HepG2 (cell line): Measurements from ENCODE around the gene FBXL4. TPM values are rescaled to one million over a fixed set of nuclear protein-coding genes. Genes with fewer than 3 reads are reported as not detected.

Source experiments
- ATAC-seq: fragments of 200-7000 bp; cut with Tn5 transposase; 3 replicates; pipeline ENCODE4 v1.9.1; 2020; ENCODE audit warnings: mild to moderate bottlenecking, moderate library complexity
- BruUV-seq: library from RNA; stranded (reverse); fragments of 400-500 nt; replicated peaks from 2 replicates; lab custom pipeline; 2021; lab: Mats Ljungman, UMichigan
- CTCF ChIA-PET: fragments of 300-600 bp; formaldehyde crosslinking; extraction: SDS; loops from one replicate; lab custom pipeline; 2021; ENCODE audit warnings: low total read pairs, inconsistent platforms, low intra/inter-chr PET ratio; lab: Yijun Ruan, JAX
- POLR2A ChIA-PET: fragments of 350-600 bp; sonication (Branson Sonifier 250); formaldehyde crosslinking; loops from one replicate; lab custom pipeline; 2020; ENCODE audit warnings: antibody characterized with exemption, inconsistent platforms; lab: Yijun Ruan, JAX
- DNase-seq: peaks from one replicate; pipeline ENCODE4 v3.0.0-alpha.2; 2015; ENCODE audit warnings: low spot score
- FAIRE-seq: peaks from 3 replicates; lab custom pipeline; 2011; peaks lifted over from hg19 to GRCh38; lab: Jason Lieb, UNC
- H2AFZ ChIP-seq: one replicate; pipeline ENCODE4 v1.6.1; 2011; ENCODE audit warnings: low read length, inconsistent platforms
- H3K27ac ChIP-seq: fragments of 300-600 bp; 3 replicates; pipeline ENCODE4 v1.8.0; 2011; ENCODE audit warnings: mixed run types, mild to moderate bottlenecking, mixed read lengths, low read length, inconsistent platforms; ENCODE audit not compliant: insufficient read depth; ENCODE audit errors: extremely low read length
- H3K27me3 ChIP-seq, 2 experiments: fragments of 200-600 bp in 1 of 2; 2 replicates in 1 of 2; 3 replicates in 1 of 2; pipeline versions ENCODE4 v1.6.0 to v1.8.0; 2011; ENCODE audit warnings: low read length in 2 of 2, mild to moderate bottlenecking in 2 of 2, moderate library complexity in 2 of 2, inconsistent platforms in 1 of 2; ENCODE audit not compliant: insufficient read depth in 2 of 2, control insufficient read depth in 1 of 2
- H3K36me3 ChIP-seq, 2 experiments: fragments of 200-600 bp in 1 of 2; replicated peaks in 1 of 2; 2 replicates in 1 of 2; 3 replicates in 1 of 2; pipeline versions ENCODE4 v1.5.1 to v1.8.0; 2011; ENCODE audit warnings: low read length in 2 of 2, inconsistent platforms in 1 of 2; ENCODE audit not compliant: insufficient read depth in 2 of 2, control insufficient read depth in 1 of 2
- H3K4me1 ChIP-seq: 2 replicates; pipeline ENCODE4 v1.5.1; 2012; ENCODE audit warnings: low read length, inconsistent platforms; ENCODE audit not compliant: insufficient read depth
- H3K4me2 ChIP-seq: 2 replicates; pipeline ENCODE4 v1.6.0; 2011; ENCODE audit warnings: low read depth, low read length, inconsistent platforms
- H3K4me3 ChIP-seq, 3 experiments: fragments of 200-600 bp in 1 of 3; sonication (generic), shearing (Covaris generic) in 1 of 3; replicated peaks in 1 of 3; 2 replicates each; pipeline ENCODE4 v1.5.1; 2011 to 2016; ENCODE audit warnings: low read length in 3 of 3, inconsistent platforms in 2 of 3, low read depth in 2 of 3, mild to moderate bottlenecking in 2 of 3, control low read depth in 1 of 3, mixed read lengths in 1 of 3; ENCODE audit not compliant: insufficient read depth in 1 of 3
- H3K79me2 ChIP-seq: one replicate; pipeline ENCODE4 v1.6.1; 2011; ENCODE audit warnings: low read length, inconsistent platforms; ENCODE audit not compliant: insufficient read depth
- H3K9ac ChIP-seq: 2 replicates; pipeline ENCODE4 v1.6.0; 2011; ENCODE audit warnings: mild to moderate bottlenecking, low read depth, low read length, inconsistent platforms; ENCODE audit not compliant: insufficient read depth
- H3K9me3 ChIP-seq: 2 replicates; pipeline ENCODE4 v1.5.1; 2012; ENCODE audit warnings: mild to moderate bottlenecking, low read length
- H4K20me1 ChIP-seq: 2 replicates; pipeline ENCODE4 v1.6.0; 2011; ENCODE audit warnings: inconsistent platforms, mild to moderate bottlenecking, low read length, moderate library complexity; ENCODE audit not compliant: insufficient read depth
- CREB1 ChIP-seq, 2 experiments: fragments of 450-650 bp in 1 of 2; IDR thresholded peaks; 2 replicates each; pipeline ENCODE4 v1.6.1; 2016 to 2017; ENCODE audit warnings: control low read depth in 1 of 2, mild to moderate bottlenecking in 1 of 2, missing compliant biosample characterization in 1 of 2, missing genetic modification characterization in 1 of 2
- DPF2 ChIP-seq: sonication (generic); formaldehyde crosslinking; IDR thresholded peaks from 2 replicates; pipeline ENCODE4 v1.4.0; 2020; ENCODE audit warnings: mild to moderate bottlenecking, low read depth, missing genetic modification reagents, borderline replicate concordance
- EHMT2 ChIP-seq: fragments of 200-600 bp; sonication (generic); IDR thresholded peaks from 2 replicates; pipeline ENCODE4 v1.7.0; 2017; ENCODE audit warnings: antibody characterized with exemption, low read depth, low read length, borderline replicate concordance
- GATAD1 ChIP-seq: IDR thresholded peaks from 2 replicates; pipeline ENCODE4 v1.6.1; 2016; ENCODE audit warnings: missing genetic modification reagents, missing compliant biosample characterization
- HDAC2 ChIP-seq: sonication (generic); formaldehyde crosslinking; IDR thresholded peaks from 2 replicates; pipeline ENCODE4 v1.4.0; 2020; ENCODE audit warnings: missing genetic modification reagents
- HIVEP1 ChIP-seq: sonication (generic); formaldehyde crosslinking; IDR thresholded peaks from 2 replicates; pipeline ENCODE4 v1.4.0; 2020; ENCODE audit warnings: mild to moderate bottlenecking, missing genetic modification reagents
- MATR3 ChIP-seq: sonication (generic); formaldehyde crosslinking; IDR thresholded peaks from 2 replicates; pipeline ENCODE4 v1.4.0; 2020; ENCODE audit warnings: missing genetic modification reagents
- MED13 ChIP-seq: sonication (generic); formaldehyde crosslinking; IDR thresholded peaks from 2 replicates; pipeline ENCODE4 v1.5.0; 2020; ENCODE audit warnings: missing genetic modification reagents
- NPAS2 ChIP-seq: sonication (generic); formaldehyde crosslinking; IDR thresholded peaks from 2 replicates; pipeline ENCODE4 v1.8.0; 2022; ENCODE audit warnings: mild to moderate bottlenecking, missing genetic modification reagents, borderline replicate concordance
- NRL ChIP-seq: sonication (generic); formaldehyde crosslinking; IDR thresholded peaks from 2 replicates; pipeline ENCODE4 v1.5.0; 2020; ENCODE audit warnings: missing genetic modification reagents, mild to moderate bottlenecking, moderate library complexity, borderline replicate concordance
- PHF8 ChIP-seq: sonication (generic); formaldehyde crosslinking; IDR thresholded peaks from 2 replicates; pipeline ENCODE4 v1.5.0; 2020; ENCODE audit warnings: missing genetic modification reagents
- RFX3 ChIP-seq: IDR thresholded peaks from 2 replicates; pipeline ENCODE4 v1.6.1; 2016; ENCODE audit warnings: missing biosample characterization, missing genetic modification reagents
- SALL2 ChIP-seq: sonication (generic); formaldehyde crosslinking; IDR thresholded peaks from 2 replicates; pipeline ENCODE4 v1.8.1; 2023; ENCODE audit warnings: mild to moderate bottlenecking, missing genetic modification reagents, inconsistent platforms
- SRSF9 ChIP-seq: fragments of 200-400 bp; formaldehyde crosslinking; IDR thresholded peaks from 2 replicates; pipeline ENCODE4 v1.6.1; 2018; ENCODE audit warnings: borderline replicate concordance, mild to moderate bottlenecking, low read depth, low read length; ENCODE audit not compliant: insufficient read depth, poor library complexity, severe bottlenecking
- SUZ12 ChIP-seq: fragments of 150-350 bp; IDR thresholded peaks from 2 replicates; pipeline ENCODE4 v1.6.1; 2014; ENCODE audit warnings: low read depth, low read length
- YEATS2 ChIP-seq: sonication (generic); formaldehyde crosslinking; IDR thresholded peaks from 2 replicates; pipeline ENCODE4 v1.4.0; 2020; ENCODE audit warnings: missing genetic modification reagents, borderline replicate concordance
- ZBTB8A ChIP-seq: sonication (generic); formaldehyde crosslinking; IDR thresholded peaks from 2 replicates; pipeline ENCODE4 v1.4.0; 2020; ENCODE audit warnings: mild to moderate bottlenecking, low read depth, missing genetic modification reagents, borderline replicate concordance
- ZKSCAN8 ChIP-seq: IDR thresholded peaks from 2 replicates; pipeline ENCODE4 v1.6.1; 2016; ENCODE audit warnings: borderline replicate concordance, missing genetic modification reagents, missing compliant biosample characterization
- ZNF18 ChIP-seq: sonication (generic); formaldehyde crosslinking; IDR thresholded peaks from 2 replicates; pipeline ENCODE4 v1.8.0; 2022; ENCODE audit warnings: mild to moderate bottlenecking, missing genetic modification reagents; ENCODE audit not compliant: insufficient replicate concordance
- ZNF205 ChIP-seq: IDR thresholded peaks from 2 replicates; pipeline ENCODE4 v1.6.1; 2018; ENCODE audit warnings: missing biosample characterization, missing genetic modification reagents
- ZNF263 ChIP-seq: sonication (generic); formaldehyde crosslinking; IDR thresholded peaks from 2 replicates; pipeline ENCODE4 v1.4.0; 2020; ENCODE audit warnings: missing genetic modification reagents
- ZNF775 ChIP-seq: sonication (generic); formaldehyde crosslinking; IDR thresholded peaks from 2 replicates; pipeline ENCODE4 v1.4.0; 2020; ENCODE audit warnings: missing genetic modification reagents, mild to moderate bottlenecking, moderate library complexity, borderline replicate concordance
- ZNF891 ChIP-seq: sonication (generic); formaldehyde crosslinking; IDR thresholded peaks from 2 replicates; pipeline ENCODE4 v1.5.0; 2020; ENCODE audit warnings: mild to moderate bottlenecking, missing genetic modification reagents
- in situ Hi-C: cut with HindIII; loops from 2 replicates; pipeline ENCODE4 v1.10.0; 2017; ENCODE audit warnings: low pct_unique_long_range_greater_than_20kb; ENCODE audit not compliant: extremely low pct_ligation_motif_present
- intact Hi-C: fragments of 100-400 bp; cut with micrococcal nuclease; formaldehyde crosslinking; loops from one replicate; pipeline ENCODE4 v1.10.0; 2022; ENCODE audit not compliant: unreplicated experiment
- polyA plus RNA-seq, 8 experiments: library from polyadenylated mRNA; depleted of rRNA in 3 of 8; stranded (reverse) in 7 of 8; unstranded in 1 of 8; fragments of >200 nt; fragmentation: Illumina TruSeq in 4 of 8; extraction: Trizol in 4 of 8; gene quantifications; 2 replicates each; pipeline versions ENCODE4 v1.2.1 to v1.2.3, GENCODE V29; 2011 to 2016; ENCODE audit warnings: low read depth in 4 of 8, missing spikeins in 1 of 8, mixed read lengths in 1 of 8; ENCODE audit not compliant: insufficient read depth in 1 of 8
- total RNA-seq, 5 experiments: library from RNA; depleted of rRNA; stranded (reverse); fragments of >200 nt; fragmentation: Illumina TruSeq; extraction: Trizol; gene quantifications; 2 replicates each; pipeline ENCODE4 v1.2.3, GENCODE V29; 2016; ENCODE audit warnings: low read depth in 1 of 5
- TF ChIP-seq, protein P1 (sequence below): sonication (generic); formaldehyde crosslinking; IDR thresholded peaks from 2 replicates; pipeline ENCODE4 v1.4.0; 2020; ENCODE audit warnings: mild to moderate bottlenecking, missing genetic modification reagents

The FBXL4 gene
- total and polyA plus RNA-seq, 2 of the 13 experiments (the other 11 are each of a cell fraction or from before 2014, with no cell fraction given), result 13.2 to 17.6 TPM

DNA sequence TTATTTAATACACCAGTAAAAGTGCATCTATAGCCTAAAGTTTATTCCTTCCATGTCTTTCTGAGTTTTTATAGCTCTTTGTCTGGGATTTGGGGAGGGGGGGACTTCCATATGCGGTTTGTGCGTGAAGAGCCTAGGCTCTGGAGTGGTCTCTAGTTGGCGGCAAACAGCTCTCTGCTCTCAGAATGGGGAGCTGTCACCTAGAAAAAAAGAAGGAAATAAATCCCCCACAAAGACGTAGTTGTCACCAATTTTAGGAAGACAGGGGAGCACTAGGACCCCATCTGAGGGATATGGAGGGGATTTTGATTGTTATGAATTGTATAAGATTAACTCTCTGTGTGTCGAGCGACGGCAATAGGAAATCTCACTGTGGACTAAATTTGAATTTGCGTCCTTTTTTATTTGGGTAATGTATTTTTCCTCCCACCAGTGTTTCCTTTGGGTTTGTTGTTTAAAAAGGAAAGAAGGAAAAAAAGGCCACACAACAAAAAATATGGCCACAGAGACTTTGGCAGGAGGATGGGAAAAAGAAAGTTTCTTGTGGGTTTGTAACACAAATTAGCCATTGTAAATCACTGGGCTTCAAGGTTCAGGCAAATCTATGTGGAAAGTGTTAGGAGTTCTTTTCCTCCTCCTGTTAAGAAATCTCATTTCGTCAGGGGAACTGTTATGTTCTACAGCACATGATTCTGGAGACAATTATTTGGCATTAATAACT is 106.0 kb downstream of the FBXL4 start (continued):
- TF ChIP-seq MATR3 (CRISPR knock-in tag) (no peak), ZNF263 (CRISPR knock-in tag) (no peak), MED13 (CRISPR knock-in tag) (no peak), YEATS2 (no peak), DPF2 (no peak), RFX3 (CRISPR knock-in tag) (no peak), SRSF9 (no peak), HDAC2 (no peak), NPAS2 (CRISPR knock-in tag) (no peak), HIVEP1 (CRISPR knock-in tag) (no peak), CREB1 (IDR thresholded peaks at IDR 0.05) (no peak), CREB1 (CRISPR knock-in tag; IDR thresholded peaks at IDR 0.05) (no peak), ZKSCAN8 (no peak), GATAD1 (CRISPR knock-in tag) (no peak)

DNA sequence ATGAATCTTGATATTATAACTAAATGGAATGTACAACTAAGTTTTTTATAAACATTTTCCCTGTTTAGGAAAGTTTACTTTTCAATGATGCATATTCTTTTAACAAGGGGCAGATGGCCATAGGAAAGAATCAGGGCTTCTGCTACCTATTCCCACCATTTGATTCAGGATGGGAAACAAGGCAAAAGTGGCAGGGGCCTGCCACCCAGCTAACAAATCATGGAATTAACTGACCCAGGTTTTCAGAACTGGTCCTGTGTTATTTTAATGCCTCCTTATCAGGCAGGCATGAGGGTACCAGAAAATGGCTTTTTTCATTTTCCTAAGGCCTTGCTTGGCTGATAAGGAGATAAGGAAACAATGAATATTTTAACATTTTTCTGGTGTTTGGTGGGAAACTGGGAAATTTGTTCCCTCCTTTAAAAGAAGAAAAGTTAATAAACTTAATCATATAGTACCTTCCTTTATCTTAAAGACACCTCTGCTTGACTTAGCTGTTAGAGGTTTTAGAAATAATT is 106.7 kb downstream of the FBXL4 start:
- DNase-seq, result no peak
- no peak overlapping the region for H3K9ac ChIP-seq
- no peaks in the 10 kb centered on the region for H3K79me2 ChIP-seq
- H4K20me1 ChIP-seq, result peaks cover 4% of the 10 kb centered on the region; the same call in 1 of the 2 replicates
- no peak for FAIRE-seq
- H3K27ac ChIP-seq, result no peak overlapping the region
- no peaks in the 10 kb centered on the region for H3K36me3 ChIP-seq
- CTCF ChIA-PET, result no interaction called here
- no peak overlapping the region for H3K4me2 ChIP-seq
- H2AFZ ChIP-seq, result no peak overlapping the region
- BruUV-seq, result no TSS peak
- ATAC-seq, result no peak
- in situ Hi-C loops (loop anchor here (25.0 kb wide), 5 partner anchors 271 to 1779 kb away; no protein-coding TSS in a partner anchor), intact Hi-C loops (no loop called here)
- no peaks in the 10 kb centered on the region for H3K9me3 ChIP-seq
- H3K27me3 ChIP-seq, result peaks cover 3 to 73% of the 10 kb centered on the region in 2 experiments
- H3K4me1 ChIP-seq, result peaks cover under 1% of the 10 kb centered on the region; the same call in 1 of the 2 replicates
- POLR2A ChIA-PET, result no interaction called here
- no peak overlapping the region for H3K4me3 ChIP-seq
- TF ChIP-seq SUZ12 (no peak), ZNF205 (CRISPR knock-in tag) (no peak), ZNF891 (CRISPR knock-in tag) (no peak), PHF8 (CRISPR knock-in tag) (no peak), NRL (CRISPR knock-in tag) (no peak), ZNF18 (no peak), SALL2 (no peak), EHMT2 (no peak), ZNF775 (CRISPR knock-in tag) (no peak), ZBTB8A (CRISPR knock-in tag) (no peak)
- TF ChIP-seq, protein P1, sequence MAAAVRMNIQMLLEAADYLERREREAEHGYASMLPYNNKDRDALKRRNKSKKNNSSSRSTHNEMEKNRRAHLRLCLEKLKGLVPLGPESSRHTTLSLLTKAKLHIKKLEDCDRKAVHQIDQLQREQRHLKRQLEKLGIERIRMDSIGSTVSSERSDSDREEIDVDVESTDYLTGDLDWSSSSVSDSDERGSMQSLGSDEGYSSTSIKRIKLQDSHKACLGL (CRISPR knock-in tag), result no peak
